Aorta (tissue), 5 donors: ENCODE results near the gene TSPO2. TPM values are rescaled to one million over a fixed set of nuclear protein-coding genes. Genes with fewer than 3 reads are reported as not detected.

Experiments used
- ATAC-seq: fragments of 200-7000 bp; cut with Tn5 transposase; one replicate; pipeline ENCODE4 v1.9.1; 2022; ENCODE audit warnings: moderate library complexity; ENCODE audit not compliant: low FRiP score
- DNase-seq, 2 donors: peaks; one replicate each; pipeline ENCODE4 v3.0.0-alpha.2; 2020
- H3K27ac ChIP-seq, 2 donors: one replicate each; pipeline ENCODE4 v1.5.1; 2013; ENCODE audit warnings: low read length in 2 of 2, mild to moderate bottlenecking in 2 of 2, moderate library complexity in 2 of 2, control low read depth in 1 of 2, inconsistent platforms in 1 of 2, low read depth in 1 of 2
- H3K27me3 ChIP-seq, 2 donors: one replicate each; pipeline ENCODE4 v1.6.1; 2013; ENCODE audit warnings: control low read depth in 1 of 2, low read length in 1 of 2, mild to moderate bottlenecking in 1 of 2, moderate library complexity in 1 of 2; ENCODE audit not compliant: insufficient read depth in 2 of 2, control insufficient read depth in 1 of 2
- H3K36me3 ChIP-seq, 2 donors: one replicate each; pipeline ENCODE4 v1.6.1; 2013; ENCODE audit warnings: control low read depth in 1 of 2, low read length in 1 of 2, mild to moderate bottlenecking in 1 of 2; ENCODE audit not compliant: insufficient read depth in 2 of 2, control insufficient read depth in 1 of 2
- H3K4me1 ChIP-seq, 2 donors: one replicate each; pipeline ENCODE4 v1.6.1; 2013; ENCODE audit warnings: low read length in 2 of 2, control low read depth in 1 of 2, mild to moderate bottlenecking in 1 of 2, moderate library complexity in 1 of 2; ENCODE audit not compliant: insufficient read depth in 2 of 2, control insufficient read depth in 1 of 2
- H3K4me3 ChIP-seq, 2 donors: one replicate each; pipeline ENCODE4 v1.5.1; 2013; ENCODE audit warnings: low read length in 2 of 2, control low read depth in 1 of 2, mild to moderate bottlenecking in 1 of 2
- H3K9me3 ChIP-seq: one replicate; pipeline ENCODE4 v1.6.1; 2013; ENCODE audit warnings: mild to moderate bottlenecking, low read length; ENCODE audit not compliant: control insufficient read depth
- WGBS, 2 donors: extraction: QIAGEN DNeasy Blood & Tissue Kit; methylation state at CpG; one replicate each; pipeline ENCODE4 v1.1.7; 2013; 5-methylcytosine and 5-hydroxymethylcytosine counted together
- intact Hi-C, 2 donors: fragments of 100-400 bp; cut with DNase I; formaldehyde crosslinking; loops; one replicate each; pipeline versions ENCODE4 v1.14.2 to v1.15.0; 2022
- polyA plus RNA-seq, 2 donors: library from polyadenylated mRNA; stranded (reverse); fragments of 200-250 nt; gene quantifications; one replicate each; pipeline ENCODE4 v1.2.3, GENCODE V29; 2013
- total RNA-seq, 2 donors: library from RNA; stranded (reverse); fragmentation: NEBNext Ultra II Directional; extraction: Animal tissue kit (Norgen Biotek cat#: 25700); gene quantifications; one replicate each; pipeline ENCODE4 v1.2.1, GENCODE V29; 2021
- donor health status: healthy with polysubstance abuse.
- donor health status: Bipolar disorder and iron deficiency.
- donor health status: DM: no; HTN: no; CAD: no.
- donor health status: DM: no; HTN: no; CAD: no.
- donor health status: DM: yes; HTN: yes; CAD: no.

The TSPO2 gene
- total and polyA plus RNA-seq, 4 donors, result not detected

GRCh38 chr6:41085182-41085581 lies 42.9 kb downstream of the TSPO2 start:
- DNase-seq, result no peak
- Histone ChIP-seq H3K36me3 (peaks cover 2 to 7% of the 10 kb centered on the region in 2 donors), H3K4me3 (no peak overlapping the region), H3K27me3 (no peaks in the 10 kb centered on the region), H3K27ac (no peak overlapping the region), H3K4me1 (no peaks in the 10 kb centered on the region), H3K9me3 (no peaks in the 10 kb centered on the region)
- no peak for ATAC-seq
- intact Hi-C loops, result no loop called here

- Histone ChIP-seq H3K36me3 (peaks cover 5 to 6% of the 10 kb centered on the region in 2 donors), H3K27ac (no peak overlapping the region), H3K4me1 (no peaks in the 10 kb centered on the region), H3K9me3 (no peaks in the 10 kb centered on the region), H3K27me3 (no peaks in the 10 kb centered on the region), H3K4me3 (no peak overlapping the region)
- intact Hi-C loops, result no loop called here
- no peak for DNase-seq
- 80% methylated on average over 4 of the region's 4 CpGs for WGBS, 2 donors
- ATAC-seq, result no peak
Measured at GRCh38 chr6:41088451-41088850, 46.2 kb downstream of the TSPO2 start.

GRCh38 chr6:41090841-41091761 lies 48.8 kb downstream of the TSPO2 start:
- Histone ChIP-seq H3K4me3 (no peak overlapping the region), H3K4me1 (no peaks in the 10 kb centered on the region), H3K27me3 (no peaks in the 10 kb centered on the region), H3K27ac (no peak overlapping the region), H3K36me3 (peaks cover 5 to 10% of the 10 kb centered on the region in 2 donors), H3K9me3 (no peaks in the 10 kb centered on the region)
- DNase-seq (no peak), ATAC-seq (no peak)
- intact Hi-C loops, result no loop called here
- 3 to 6% methylated on average over 1 of the region's 1 CpG for WGBS, 2 donors

GRCh38 chr6:41092421-41093140 lies 50.3 kb downstream of the TSPO2 start:
- ATAC-seq (no peak), DNase-seq (no peak)
- Histone ChIP-seq H3K4me3 (no peak overlapping the region), H3K36me3 (peaks cover 9 to 11% of the 10 kb centered on the region in 2 donors), H3K9me3 (no peaks in the 10 kb centered on the region), H3K27me3 (no peaks in the 10 kb centered on the region), H3K4me1 (peaks cover 0 to 3% of the 10 kb centered on the region in 2 donors), H3K27ac (no peak overlapping the region)
- intact Hi-C loops, result no loop called here
- 92 to 96% methylated on average over 4 of the region's 4 CpGs for WGBS, 2 donors

- intact Hi-C loops, result no loop called here
- H3K27me3 ChIP-seq, result no peaks in the 10 kb centered on the region
- no peak overlapping the region for H3K27ac ChIP-seq
- 91 to 95% methylated on average over 6 of the region's 6 CpGs for WGBS, 2 donors
- H3K4me3 ChIP-seq, result no peak overlapping the region
- no peaks in the 10 kb centered on the region for H3K9me3 ChIP-seq
- H3K4me1 ChIP-seq, result peaks cover 1 to 7% of the 10 kb centered on the region in 2 donors
- DNase-seq, result no peak
- H3K36me3 ChIP-seq, result peaks cover 10 to 11% of the 10 kb centered on the region in 2 donors
- no peak for ATAC-seq
Measured at GRCh38 chr6:41093729-41094128, 51.5 kb downstream of the TSPO2 start.

Other genes with a start within 250 kb of the TSPO2 start
- 1 to 10 TPM in 1 of 2 donors, under 1 TPM in 1; 0.75 to 1.4 TPM for gene UNC5CL, start 3.2 kb upstream of the TSPO2 start, total RNA-seq
- gene UNC5CL, start 3.2 kb upstream of the TSPO2 start, polyA plus RNA-seq, result 1 to 10 TPM in 1 of 2 donors, under 1 TPM in 1; 0.72 to 1.3 TPM
- not detected for gene APOBEC2, start 10.7 kb downstream of the TSPO2 start, total RNA-seq
- not detected for gene APOBEC2, start 10.7 kb downstream of the TSPO2 start, polyA plus RNA-seq
- gene OARD1, start 29.9 kb downstream of the TSPO2 start, total RNA-seq, result 10 to 100 TPM; 11.3 to 15.0 TPM
- gene OARD1, start 29.9 kb downstream of the TSPO2 start, polyA plus RNA-seq, result 10 to 100 TPM; 21.7 to 38.1 TPM
- gene NFYA, start 30.5 kb downstream of the TSPO2 start, total RNA-seq, result 10 to 100 TPM; 13.3 to 18.6 TPM
- gene NFYA, start 30.5 kb downstream of the TSPO2 start, polyA plus RNA-seq, result 1 to 10 TPM; 5.6 to 6.7 TPM
- gene TREML1, start 111.9 kb downstream of the TSPO2 start, total RNA-seq, result 1 to 10 TPM; 1.2 to 1.7 TPM
- not detected for gene TREML1, start 111.9 kb downstream of the TSPO2 start, polyA plus RNA-seq
- 1 to 10 TPM; 6.6 to 8.1 TPM for gene TREM2, start 120.6 kb downstream of the TSPO2 start, total RNA-seq
- gene TREM2, start 120.6 kb downstream of the TSPO2 start, polyA plus RNA-seq, result 10 to 100 TPM in 1 of 2 donors, 1 to 10 TPM in 1; 4.7 to 11.3 TPM
- gene TREML2, start 158.7 kb downstream of the TSPO2 start, total RNA-seq, result under 1 TPM; 0.30 to 0.62 TPM
- gene TREML2, start 158.7 kb downstream of the TSPO2 start, polyA plus RNA-seq, result under 1 TPM in 1 of 2 donors, not detected in 1; 0.38 TPM
- gene TREML4, start 185.9 kb downstream of the TSPO2 start, total RNA-seq, result under 1 TPM in 1 of 2 donors, not detected in 1; 0.49 TPM
- gene TREML4, start 185.9 kb downstream of the TSPO2 start, polyA plus RNA-seq, result not detected
- gene TREM1, start 244.2 kb downstream of the TSPO2 start, total RNA-seq, result 10 to 100 TPM in 1 of 2 donors, 1 to 10 TPM in 1; 6.2 to 18.4 TPM
- gene TREM1, start 244.2 kb downstream of the TSPO2 start, polyA plus RNA-seq, result 1 to 10 TPM in 1 of 2 donors, not detected in 1; 6.5 TPM